NOMO-1 (cell line): ENCODE data around the gene SKOR2.

Experiments used
- DNase-seq, 2 experiments: peaks; one replicate each; lab custom pipeline; 2025; ENCODE audit not compliant: unreplicated experiment in 2 of 2; lab: John Stamatoyannopoulos, UW

Gene SKOR2

DNA sequence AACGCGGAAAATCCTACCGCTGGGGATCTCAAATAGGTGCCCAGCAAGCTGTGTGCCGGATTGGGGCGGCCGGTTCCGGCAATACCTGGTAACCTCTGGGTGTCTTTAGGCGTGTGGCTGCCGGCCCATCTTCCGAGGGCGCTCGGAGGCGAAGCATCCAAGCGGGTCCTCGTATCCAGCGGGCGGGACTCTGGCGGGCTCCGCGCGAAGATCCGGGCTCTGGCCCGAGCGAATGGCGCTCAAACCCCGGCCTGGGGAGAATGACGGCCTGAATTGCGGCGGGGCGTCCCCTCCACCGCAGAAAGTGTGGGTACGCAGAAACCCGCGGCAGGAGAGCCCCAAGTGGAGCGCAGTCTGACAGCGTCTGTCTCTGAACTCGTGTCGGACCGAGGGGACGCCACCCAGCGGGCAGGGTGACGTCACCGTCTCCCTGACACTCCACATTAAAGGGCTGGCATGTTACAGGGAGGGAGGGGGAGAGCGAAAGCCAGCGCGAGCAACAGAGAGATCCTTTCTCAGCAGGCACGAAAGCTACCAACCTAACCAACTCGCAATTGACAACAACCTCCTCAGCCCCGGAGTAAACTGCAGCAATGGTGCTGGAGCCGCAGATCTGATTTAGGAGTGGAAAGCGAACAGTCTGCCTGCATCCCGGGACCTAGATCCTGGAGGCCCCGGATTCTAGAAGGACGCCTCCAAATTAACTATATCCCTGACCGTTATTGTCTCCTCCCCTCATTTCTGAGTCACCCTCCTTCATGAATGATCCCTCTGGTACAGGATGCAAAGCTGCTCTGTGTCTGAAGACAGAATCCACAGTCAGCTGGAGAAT lies at the start of gene SKOR2:
Gene SKOR2, minus strand, starts transcription at position 372 of the 832 bp plus-strand sequence. CDS start 2,477 bp downstream, outside the sequence.
- DNase-seq: no peak

DNA sequence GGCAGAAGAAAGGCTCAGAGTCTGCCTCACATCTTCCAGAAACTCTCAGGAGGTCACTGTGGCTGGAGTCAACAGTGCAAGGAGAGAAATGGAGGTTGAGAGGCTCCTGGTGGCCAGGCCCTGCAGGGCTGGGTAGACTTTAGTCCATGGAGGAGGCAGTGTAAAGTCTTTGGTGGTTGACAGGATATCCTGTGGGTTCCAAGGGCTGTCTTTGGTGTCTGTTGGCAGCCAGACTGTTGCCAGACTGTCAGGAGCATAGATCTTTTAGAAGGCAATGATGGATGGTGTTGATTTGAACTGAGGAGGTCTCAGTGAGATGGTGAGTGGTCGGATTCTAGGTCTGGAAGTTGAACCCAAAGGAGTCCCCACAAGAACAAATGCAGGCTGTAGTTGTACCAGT lies 45.0 kb upstream of the SKOR2 start:
- DNase-seq: no peak

DNA sequence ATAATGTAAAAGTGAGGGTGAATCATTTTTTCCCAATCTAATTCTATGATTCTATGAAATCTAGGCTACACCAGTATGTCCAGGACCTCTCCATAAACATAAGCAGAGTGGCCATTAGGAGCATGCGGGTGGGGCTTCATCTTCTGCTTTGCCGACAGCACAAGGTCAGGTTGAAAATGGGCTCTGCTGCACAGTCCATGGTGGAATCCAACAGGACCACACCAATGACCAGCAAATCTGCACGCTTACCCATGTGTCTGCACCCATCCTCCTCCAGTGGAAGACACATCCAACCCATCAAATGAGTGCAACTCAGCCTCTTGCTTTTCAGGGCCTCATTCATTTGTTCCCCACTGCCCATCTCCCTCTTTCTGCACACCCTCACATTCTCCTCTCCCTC lies 43.3 kb upstream of the SKOR2 start:
- DNase-seq: no peak

DNA sequence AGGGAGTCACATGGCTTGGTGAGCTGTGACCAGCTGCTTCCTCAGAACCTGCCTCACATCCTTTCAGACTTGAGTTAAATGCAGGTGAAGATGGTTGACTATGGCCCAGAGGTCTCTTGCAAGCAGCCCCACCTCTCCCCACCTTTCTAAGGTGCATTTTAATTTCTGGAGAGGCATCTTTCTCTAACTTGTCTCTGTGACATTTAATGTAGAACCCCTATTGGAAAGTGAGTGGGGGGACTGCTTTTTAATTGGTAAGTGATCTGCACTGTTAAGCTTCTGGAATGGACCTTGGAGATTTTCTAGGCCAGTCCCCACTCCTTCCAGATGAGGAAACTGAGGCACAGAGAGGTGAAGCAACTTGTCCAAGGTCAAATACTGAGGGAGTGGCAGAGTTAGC lies 37.3 kb upstream of the SKOR2 start:
- DNase-seq: no peak

DNA sequence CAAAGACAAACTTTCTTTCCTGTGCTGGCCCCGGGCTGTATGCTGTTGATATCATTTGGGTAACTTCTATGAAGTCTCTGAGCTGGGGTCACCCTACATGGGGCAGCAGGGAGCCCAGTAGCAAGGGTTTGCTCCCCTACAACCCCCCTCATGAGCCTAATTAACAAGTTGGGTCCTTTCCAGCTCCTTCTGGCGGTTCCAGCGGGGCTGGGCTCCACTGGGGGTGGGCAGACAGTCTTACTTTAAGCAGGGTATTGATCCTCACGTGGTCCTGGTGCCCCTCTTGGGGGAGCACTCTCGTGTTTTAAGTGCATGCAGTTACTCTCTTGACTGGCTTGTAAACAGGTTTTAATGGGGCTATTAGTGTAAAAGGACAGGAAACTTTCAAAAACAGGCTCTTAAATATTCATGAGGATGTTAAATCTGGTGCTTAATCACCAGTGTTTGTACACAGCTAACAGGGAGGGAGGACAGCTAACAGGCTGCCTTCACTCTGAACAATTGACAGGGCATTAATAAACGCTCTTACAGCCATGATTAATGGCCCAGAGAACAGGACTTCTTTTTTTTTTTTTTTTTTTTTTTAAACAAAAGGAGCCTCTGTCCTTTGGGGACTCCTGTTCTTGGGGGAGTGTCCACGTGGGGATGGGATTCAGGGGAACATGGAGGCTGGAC lies 36.6 kb upstream of the SKOR2 start:
- no peak for DNase-seq

- no peak for DNase-seq
Measured at GRCh38 chr18:47286776-47287410, 35.4 kb upstream of the SKOR2 start.

DNA sequence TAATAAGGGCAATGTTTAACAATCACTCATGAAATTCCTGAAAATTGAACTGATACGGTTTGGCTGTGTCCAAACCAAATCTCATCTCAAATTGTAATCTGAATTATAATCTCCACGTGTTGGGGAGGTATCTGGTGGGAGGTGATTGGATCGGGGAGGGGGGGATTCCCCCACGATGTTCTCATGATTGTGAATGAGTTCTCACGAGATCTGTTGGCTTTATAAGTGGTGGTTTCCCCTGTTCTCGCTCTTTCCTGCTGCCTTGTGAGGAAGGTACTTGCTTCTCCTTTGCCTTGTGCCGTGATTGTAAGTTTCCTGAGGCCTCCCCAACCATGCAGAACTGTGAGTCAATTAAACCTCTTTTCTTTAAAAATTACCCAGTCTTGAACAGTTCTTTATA lies 34.0 kb upstream of the SKOR2 start:
- DNase-seq: no peak

DNA sequence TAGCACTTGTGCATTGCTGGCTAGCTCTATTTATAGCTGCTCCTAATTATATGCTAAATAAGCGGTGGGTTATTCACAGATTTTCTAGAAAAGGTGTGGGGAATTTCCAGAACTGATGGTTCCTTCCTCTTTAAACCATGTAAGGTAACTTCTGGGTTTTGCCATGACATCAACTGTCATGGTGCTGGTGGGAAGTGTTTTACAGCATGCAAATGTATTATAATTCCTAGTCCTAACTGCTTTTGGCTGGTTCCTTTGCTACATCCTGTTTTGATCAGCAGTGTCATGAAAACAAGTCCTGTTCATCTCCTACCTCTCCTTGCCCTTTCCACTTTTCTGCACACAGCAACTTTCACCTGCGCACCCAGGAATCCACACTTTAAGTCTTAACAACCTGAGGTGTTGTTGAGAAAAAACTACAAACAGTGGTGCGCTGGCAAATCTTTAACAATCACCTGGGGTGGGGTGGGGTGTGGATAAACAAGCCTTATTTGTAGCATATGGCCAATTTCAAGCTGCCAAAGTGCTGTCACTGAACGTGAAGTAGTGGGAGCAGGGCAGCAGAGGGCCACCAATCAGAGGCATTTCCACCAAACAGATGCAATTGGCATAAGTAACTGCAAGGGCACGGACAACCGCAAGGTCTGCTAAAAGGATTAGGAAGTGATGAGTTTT lies 33.4 kb upstream of the SKOR2 start:
- DNase-seq: no peak

- DNase-seq: no peak
Measured at GRCh38 chr18:47283476-47283875, 32.0 kb upstream of the SKOR2 start.

DNA sequence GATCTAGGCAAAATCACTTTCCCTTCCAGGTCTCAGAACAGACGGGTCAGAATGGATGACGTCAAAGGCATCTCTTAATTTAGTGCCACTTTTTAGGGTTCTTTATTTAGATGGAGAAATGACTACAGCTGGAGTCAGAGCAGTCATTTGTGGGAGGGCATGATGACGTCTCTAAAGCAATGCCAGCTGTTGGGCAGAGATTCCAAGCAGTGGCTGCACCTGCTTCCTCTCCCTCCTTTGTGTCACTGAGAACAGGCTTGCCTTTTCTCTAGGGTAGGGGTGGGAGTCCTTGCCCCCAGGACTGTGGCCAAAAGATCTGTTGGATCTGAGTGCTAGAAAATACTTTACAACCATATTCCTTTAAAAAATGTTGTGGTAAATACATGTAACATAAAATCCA lies 28.7 kb upstream of the SKOR2 start:
- no peak for DNase-seq

- DNase-seq: no peak
Measured at GRCh38 chr18:47274961-47275360, 23.5 kb upstream of the SKOR2 start.

DNA sequence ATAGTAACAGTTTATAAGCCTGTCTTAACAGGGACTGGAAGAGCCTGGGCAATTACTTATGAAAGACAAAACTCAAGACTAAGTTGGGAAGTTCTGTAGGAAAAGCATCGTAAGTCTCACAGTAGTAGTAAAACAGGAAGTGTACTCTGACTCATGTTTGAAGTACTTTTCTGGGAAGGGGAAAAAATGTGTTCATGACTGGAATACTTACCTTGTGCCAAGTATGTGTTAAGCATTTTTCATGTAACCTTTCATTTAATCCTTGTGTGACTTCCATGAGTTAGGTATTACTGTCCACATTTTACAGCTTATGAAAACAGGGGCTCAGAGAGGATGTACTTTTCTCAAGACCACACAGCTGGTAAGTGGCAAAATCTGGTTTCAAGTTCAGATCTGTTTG lies 13.7 kb upstream of the SKOR2 start:
- no peak for DNase-seq

DNA sequence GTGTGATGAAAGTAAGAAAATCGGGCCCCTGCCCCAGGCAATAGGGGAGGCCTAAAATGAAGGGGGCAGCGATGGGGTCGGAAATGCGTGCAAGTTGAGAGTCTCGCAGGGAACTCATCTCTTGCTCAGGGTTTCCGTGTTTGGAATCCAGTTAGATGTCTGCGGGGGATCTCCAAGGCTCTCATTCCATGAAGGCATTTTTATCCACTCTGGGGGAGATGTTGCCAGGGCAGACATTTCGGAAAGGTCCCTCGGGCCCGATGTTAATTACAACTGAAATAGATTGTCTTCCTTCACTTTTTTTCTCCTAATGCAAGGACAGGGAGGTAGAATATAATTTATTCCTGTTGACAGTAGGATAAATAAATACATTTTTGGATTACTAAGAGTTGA lies 12.8 kb upstream of the SKOR2 start:
- no peak for DNase-seq

DNA sequence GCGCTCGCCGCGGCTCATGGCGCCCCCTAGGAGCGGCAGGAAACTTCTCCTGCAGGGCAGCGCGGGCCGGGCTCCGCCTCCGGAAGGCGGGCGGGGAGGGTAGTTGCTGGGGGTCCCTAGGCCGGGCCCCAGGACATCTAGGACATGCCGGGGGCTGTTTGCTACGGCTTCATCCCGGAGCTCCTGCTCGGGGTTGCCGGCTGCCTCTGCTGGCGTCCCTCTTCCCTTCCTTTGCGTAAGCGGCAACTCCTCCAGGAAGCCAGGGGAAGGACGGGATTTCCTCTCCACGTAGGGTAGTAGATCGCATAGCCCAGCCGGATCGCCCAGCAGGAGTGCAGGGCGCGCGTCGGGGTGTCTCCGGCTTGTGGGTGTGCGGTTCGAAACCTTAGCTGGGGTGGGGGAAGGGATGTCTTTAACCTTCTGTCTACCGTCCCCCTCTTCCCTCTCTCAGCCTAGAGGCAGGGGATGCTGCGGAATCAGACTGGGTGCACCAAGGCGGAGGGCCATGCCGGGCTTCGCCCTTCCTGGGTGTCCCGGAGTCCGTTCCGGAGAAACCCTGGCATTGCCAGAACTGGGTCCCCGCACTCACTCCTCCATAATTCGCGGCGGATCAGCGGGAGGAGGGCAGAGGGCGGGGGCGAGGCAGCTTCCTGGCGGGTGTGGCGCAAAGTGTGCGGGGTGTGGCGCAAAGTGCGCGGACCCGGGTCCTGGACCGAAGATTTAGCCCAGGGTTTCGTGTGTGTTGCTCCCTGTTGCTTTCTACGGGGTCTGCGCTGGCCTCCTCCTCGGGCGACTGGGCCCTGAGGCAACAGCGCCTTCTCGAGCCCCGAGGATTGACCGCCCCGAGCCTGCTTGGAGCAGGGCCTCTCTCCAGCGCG lies 12.2 kb upstream of the SKOR2 start:
- DNase-seq: no peak

DNA sequence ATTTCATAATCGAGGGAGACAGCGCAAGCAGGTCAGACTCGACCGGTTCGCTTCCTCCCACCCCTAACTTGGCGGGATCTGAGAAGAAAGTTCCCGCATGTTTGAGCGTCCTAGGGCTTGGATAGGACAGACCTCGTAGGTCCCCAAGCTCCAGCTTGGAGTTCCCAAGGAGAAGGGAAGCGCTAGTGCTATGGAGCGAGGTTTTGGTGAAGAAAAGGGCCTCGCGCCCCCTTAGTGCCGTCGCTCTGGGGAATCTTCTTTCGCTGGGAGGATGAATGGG lies 11.6 kb upstream of the SKOR2 start:
- no peak for DNase-seq

GRCh38 chr18:47262301-47263149 lies 11.1 kb upstream of the SKOR2 start:
- no peak for DNase-seq

DNA sequence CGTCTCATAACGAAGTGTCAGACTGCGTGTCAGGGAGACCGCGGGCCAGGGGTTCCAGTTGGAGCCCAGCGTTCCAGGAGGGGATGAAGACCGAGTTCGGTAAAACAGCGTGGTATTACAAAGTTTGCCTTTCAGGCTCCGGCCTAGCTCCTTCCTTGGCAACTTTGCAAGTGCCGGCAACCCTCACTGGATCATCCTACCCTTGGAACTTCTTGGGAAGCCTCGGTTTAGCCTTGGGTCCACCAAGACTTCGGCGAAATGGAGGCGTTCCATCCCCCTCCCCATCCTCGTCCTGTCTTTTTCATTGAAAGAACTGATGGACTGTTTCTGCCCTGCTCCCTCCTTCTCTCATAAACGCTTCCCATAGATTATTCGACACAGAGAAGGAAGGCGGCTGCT lies 10.4 kb upstream of the SKOR2 start:
- no peak for DNase-seq

GRCh38 chr18:47260924-47261701 lies 9.7 kb upstream of the SKOR2 start:
- DNase-seq: no peak
